GM23248 (cell line): Measurements from ENCODE around the gene UMODL1.

Experiments
- EZH2 ChIP-seq: fragments of 200-600 bp; sonication (generic); IDR thresholded peaks from 2 replicates; pipeline ENCODE4 v1.6.1; 2018; ENCODE audit warnings: antibody characterized with exemption, mild to moderate bottlenecking; ENCODE audit not compliant: insufficient read depth, poor library complexity, severe bottlenecking
- EZH2phosphoT487 ChIP-seq: fragments of 200-600 bp; sonication (generic); IDR thresholded peaks from 2 replicates; pipeline ENCODE4 v1.6.1; 2018; ENCODE audit warnings: antibody characterized with exemption, moderate library complexity, mild to moderate bottlenecking, low read depth; ENCODE audit not compliant: insufficient read depth

DNA sequence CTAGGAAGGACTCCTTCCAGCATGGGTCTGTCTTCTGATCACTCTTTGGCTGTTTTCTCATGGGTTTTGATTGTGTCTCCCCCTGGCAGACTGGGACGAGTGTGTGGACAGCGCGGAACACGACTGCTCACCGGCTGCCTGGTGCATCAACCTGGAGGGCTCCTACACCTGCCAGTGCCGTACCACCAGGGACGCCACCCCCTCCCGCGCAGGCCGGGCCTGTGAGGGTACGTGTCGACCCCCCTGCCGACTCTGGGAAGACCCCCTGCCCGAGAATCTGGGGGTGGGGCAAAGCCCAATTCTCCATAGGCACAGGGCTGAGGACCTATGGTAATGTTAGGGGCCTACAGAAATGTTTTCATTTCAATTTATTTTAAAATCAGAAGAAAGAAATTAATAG is 38.4 kb downstream of the UMODL1 start:
- TF ChIP-seq EZH2phosphoT487 = no peak
- no peak for TF ChIP-seq EZH2
